Esophagus (tissue), 2 donors: ENCODE data around the gene RPAP3. TPM values are rescaled to one million over a fixed set of nuclear protein-coding genes. Genes with fewer than 3 reads are reported as not detected.

ENCODE experiments used
- H3K27ac ChIP-seq, 2 donors: one replicate each; pipeline ENCODE4 v1.5.1; 2013; ENCODE audit warnings: low read depth in 2 of 2, mild to moderate bottlenecking in 2 of 2, inconsistent platforms in 1 of 2, low read length in 1 of 2, moderate library complexity in 1 of 2
- H3K27me3 ChIP-seq, 2 donors: one replicate each; pipeline ENCODE4 v1.6.1; 2013; ENCODE audit warnings: low read length in 2 of 2, control low read depth in 1 of 2, mild to moderate bottlenecking in 1 of 2; ENCODE audit not compliant: insufficient read depth in 2 of 2, control insufficient read depth in 1 of 2
- H3K36me3 ChIP-seq, 2 donors: one replicate each; pipeline ENCODE4 v1.6.1; 2013; ENCODE audit warnings: low read length in 1 of 2; ENCODE audit not compliant: control insufficient read depth in 2 of 2, insufficient read depth in 2 of 2
- H3K4me1 ChIP-seq, 2 donors: one replicate each; pipeline ENCODE4 v1.6.1; 2013; ENCODE audit warnings: low read length in 1 of 2; ENCODE audit not compliant: control insufficient read depth in 2 of 2, insufficient read depth in 2 of 2
- H3K4me3 ChIP-seq, 2 donors: one replicate each; pipeline ENCODE4 v1.5.1; 2013; ENCODE audit warnings: low read length in 2 of 2, mild to moderate bottlenecking in 2 of 2, low read depth in 1 of 2, moderate library complexity in 1 of 2
- H3K9me3 ChIP-seq, 2 donors: one replicate each; pipeline ENCODE4 v1.6.1; 2013; ENCODE audit warnings: mild to moderate bottlenecking in 2 of 2, low read depth in 1 of 2, low read length in 1 of 2, moderate library complexity in 1 of 2; ENCODE audit not compliant: control insufficient read depth in 2 of 2, insufficient read depth in 1 of 2
- WGBS, 2 donors: extraction: QIAGEN DNeasy Blood & Tissue Kit; methylation state at CpG; one replicate each; pipeline ENCODE4 v1.1.7; 2013; 5-methylcytosine and 5-hydroxymethylcytosine counted together
- polyA plus RNA-seq, 2 donors: library from polyadenylated mRNA; stranded (reverse); fragments of 200-250 nt; gene quantifications; one replicate each; pipeline ENCODE4 v1.2.3, GENCODE V29; 2013
- donor health status: healthy with polysubstance abuse.
- donor health status: Bipolar disorder and iron deficiency.

The RPAP3 gene
- polyA plus RNA-seq, 2 donors: 5.3 to 11.6 TPM

DNA sequence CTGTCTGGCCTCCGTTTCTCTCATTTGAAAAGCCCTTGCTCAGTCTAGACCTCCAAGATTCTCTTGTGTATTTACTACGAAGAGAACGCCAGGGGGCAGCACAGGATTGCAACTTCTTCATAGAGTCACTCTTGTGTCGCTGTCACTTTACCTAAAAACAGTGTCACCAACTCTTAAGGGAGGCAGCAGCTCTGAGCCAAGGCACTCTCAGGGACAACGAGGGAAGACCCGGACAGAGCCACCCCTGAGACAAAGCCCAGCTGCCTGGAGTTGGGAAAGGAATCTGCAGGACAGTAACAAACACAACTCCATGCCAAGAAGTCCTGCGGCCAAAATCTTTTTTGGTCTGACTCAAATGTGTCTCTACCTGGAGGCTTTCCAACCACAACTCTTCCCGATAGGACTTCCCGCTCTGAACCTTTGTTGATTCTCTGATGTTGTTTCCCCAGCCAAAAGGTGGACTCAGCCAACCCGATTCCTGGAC is 9.6 kb upstream of the RPAP3 start:
- peak overlapping the region; percentile 36 to 80 for H3K27ac ChIP-seq
- H3K9me3 ChIP-seq: no peaks in the 10 kb centered on the region
- 5 to 12% methylated on average over 10 of the region's 10 CpGs for WGBS, 2 donors
- H3K4me3 ChIP-seq: no peak overlapping the region
- peaks cover 0 to 20% of the 10 kb centered on the region in 2 donors for H3K4me1 ChIP-seq
- peaks cover 3 to 6% of the 10 kb centered on the region in 2 donors for H3K36me3 ChIP-seq
- H3K27me3 ChIP-seq: no peaks in the 10 kb centered on the region

DNA sequence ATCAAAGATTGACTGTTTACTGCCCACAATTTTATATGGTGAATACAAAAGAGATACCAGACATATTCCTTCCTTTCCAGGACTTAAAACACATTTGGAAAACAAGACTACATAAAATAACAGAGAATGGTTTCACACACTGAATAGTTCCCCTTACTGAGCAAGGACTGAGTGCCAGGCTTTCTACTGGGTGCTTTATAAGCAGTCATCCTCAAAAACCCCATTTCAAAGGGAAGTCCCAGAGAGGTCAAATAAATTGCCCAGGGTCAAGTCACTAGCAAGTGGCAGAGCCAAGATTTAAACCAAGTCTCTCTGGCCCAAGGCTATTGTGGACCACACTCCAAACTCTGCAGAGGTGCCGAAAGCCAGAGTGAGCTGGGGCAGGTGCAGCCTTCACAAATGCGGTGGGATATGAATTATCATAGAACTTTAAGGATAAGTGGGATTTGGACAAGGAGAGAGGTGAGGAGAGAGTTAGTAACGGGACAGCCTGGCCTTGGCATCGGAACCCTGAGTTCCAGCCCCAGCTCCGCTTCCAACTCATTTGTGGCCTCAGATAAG is 9.1 kb upstream of the RPAP3 start:
- Histone ChIP-seq H3K4me1 (peaks cover 0 to 20% of the 10 kb centered on the region in 2 donors), H3K9me3 (no peaks in the 10 kb centered on the region), H3K27ac (peak overlapping the region in 1 of 2 donors; percentile 80), H3K27me3 (no peaks in the 10 kb centered on the region), H3K4me3 (no peak overlapping the region), H3K36me3 (peaks cover 3 to 6% of the 10 kb centered on the region in 2 donors)
- 34 to 35% methylated on average over 5 of the region's 5 CpGs for WGBS, 2 donors

DNA sequence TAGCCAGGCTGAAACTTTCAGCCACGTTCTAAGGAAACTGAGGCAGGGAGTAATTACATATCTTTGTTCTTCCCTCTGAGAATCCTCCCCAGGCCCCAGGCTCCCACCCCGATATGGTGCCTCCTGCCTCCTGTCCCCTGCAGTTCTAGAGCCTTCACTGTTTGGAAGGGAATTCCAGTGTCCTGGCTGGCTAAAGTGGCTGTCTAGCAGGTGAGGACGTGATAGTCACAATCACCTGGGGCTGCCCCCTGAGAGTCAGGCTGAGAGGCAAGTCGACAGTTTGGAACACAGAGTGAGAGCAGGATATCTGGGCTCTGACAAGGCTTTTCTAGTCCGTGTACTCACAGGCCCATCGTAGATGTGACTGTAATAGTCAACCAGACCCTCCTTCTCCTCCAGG is 6.3 kb upstream of the RPAP3 start:
- 92 to 94% methylated on average over 6 of the region's 6 CpGs for WGBS, 2 donors
- H3K9me3 ChIP-seq: no peaks in the 10 kb centered on the region

DNA sequence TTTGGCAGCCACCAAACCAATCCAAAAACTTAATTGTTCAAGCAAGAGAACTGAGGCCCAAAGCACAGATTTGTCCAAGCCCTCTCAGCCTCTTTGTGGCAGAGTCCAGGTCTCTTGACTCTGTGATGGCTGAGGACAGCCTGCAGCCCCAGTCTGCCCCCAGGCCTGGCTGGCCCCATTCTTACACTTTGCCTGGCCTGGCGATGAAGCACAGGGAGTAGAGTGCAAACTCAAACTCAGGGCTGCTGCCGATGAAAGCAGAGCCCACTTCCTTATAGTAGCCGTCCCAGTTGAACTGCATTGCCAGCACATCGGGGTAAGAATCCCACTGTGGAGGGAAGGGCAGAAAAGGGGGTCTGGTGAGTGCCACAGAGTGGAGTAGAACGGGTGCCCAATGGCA is 5.6 kb upstream of the RPAP3 start:
- no peak overlapping the region for H3K4me3 ChIP-seq
- no peaks in the 10 kb centered on the region for H3K9me3 ChIP-seq
- H3K36me3 ChIP-seq: peaks cover 3 to 6% of the 10 kb centered on the region in 2 donors
- no peaks in the 10 kb centered on the region for H3K27me3 ChIP-seq
- peaks cover 0 to 7% of the 10 kb centered on the region in 2 donors for H3K4me1 ChIP-seq
- WGBS, 2 donors: 87 to 90% methylated on average over 5 of the region's 5 CpGs
- no peak overlapping the region for H3K27ac ChIP-seq

More for the DNA sequence above, 6.3 kb upstream of the RPAP3 start:
- Histone ChIP-seq H3K27ac (no peak overlapping the region), H3K27me3 (no peaks in the 10 kb centered on the region), H3K4me1 (peaks cover 0 to 13% of the 10 kb centered on the region in 2 donors), H3K4me3 (no peak overlapping the region), H3K36me3 (peaks cover 3 to 6% of the 10 kb centered on the region in 2 donors)

DNA sequence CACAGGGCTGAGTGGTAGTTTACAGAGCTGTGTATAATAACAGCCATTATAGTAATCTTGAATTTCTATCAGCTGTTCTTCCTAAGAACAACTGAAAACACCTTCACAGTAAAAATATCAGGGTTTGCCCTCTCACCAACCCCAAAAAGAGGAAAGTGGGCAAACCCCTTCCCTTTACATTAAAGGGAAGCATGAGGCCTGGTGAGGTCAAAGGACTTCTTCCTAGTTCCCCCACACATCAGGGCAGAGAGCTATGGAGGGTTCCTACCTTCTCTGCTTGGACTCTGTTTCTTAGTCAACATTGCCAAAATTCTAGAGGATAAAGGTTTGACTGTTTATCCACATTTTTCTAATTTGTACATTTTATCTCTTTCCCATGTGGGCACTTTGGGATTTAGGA is 4.4 kb upstream of the RPAP3 start:
- Histone ChIP-seq H3K27me3 (no peaks in the 10 kb centered on the region), H3K4me1 (no peaks in the 10 kb centered on the region)

DNA sequence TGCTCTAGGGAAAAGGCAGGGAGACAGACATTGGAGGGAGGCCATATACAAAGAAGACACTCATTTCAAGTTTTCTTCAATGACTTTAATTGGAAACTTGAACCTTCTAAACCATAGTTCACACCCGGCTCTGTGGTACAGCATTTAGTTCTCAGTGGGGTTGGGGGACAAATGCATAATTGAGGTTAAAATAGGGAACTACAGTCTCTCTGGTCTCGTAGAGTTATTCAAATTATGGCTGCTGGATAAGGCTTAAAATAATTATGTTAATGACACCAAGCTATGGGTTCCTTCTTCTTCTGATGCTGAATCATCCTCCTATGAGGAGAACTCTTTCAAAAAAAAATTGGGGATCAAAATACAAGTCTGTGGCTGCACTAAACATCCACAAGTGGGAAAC is 3.8 kb upstream of the RPAP3 start:
- Histone ChIP-seq H3K4me1 (no peaks in the 10 kb centered on the region), H3K9me3 (no peaks in the 10 kb centered on the region), H3K36me3 (peaks cover 3 to 6% of the 10 kb centered on the region in 2 donors), H3K27me3 (no peaks in the 10 kb centered on the region), H3K27ac (no peak overlapping the region), H3K4me3 (no peak overlapping the region)
- 88 to 89% methylated on average over 2 of the region's 2 CpGs for WGBS, 2 donors

More for the DNA sequence above, 4.4 kb upstream of the RPAP3 start:
- H3K27ac ChIP-seq: no peak overlapping the region
- H3K4me3 ChIP-seq: no peak overlapping the region
- no peaks in the 10 kb centered on the region for H3K9me3 ChIP-seq
- H3K36me3 ChIP-seq: peaks cover 3 to 6% of the 10 kb centered on the region in 2 donors

DNA sequence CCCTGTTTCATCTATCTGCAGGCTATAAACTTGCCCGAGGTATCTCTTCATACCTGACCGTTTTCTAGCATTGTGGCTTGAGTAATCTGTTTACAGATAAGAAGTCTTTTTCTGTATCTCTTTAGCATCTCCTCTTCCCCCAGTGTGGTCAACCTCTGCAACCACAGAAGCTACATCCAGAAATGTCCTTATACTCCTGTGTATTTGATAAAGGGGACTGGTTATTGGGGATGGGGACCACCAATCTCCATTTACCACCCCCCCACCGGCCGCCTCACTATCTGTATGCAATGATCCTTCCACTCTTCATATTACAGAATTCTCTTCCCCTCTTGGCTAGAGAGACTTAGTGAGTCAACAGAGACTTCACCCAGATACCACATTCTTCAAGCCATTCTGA is 3.4 kb upstream of the RPAP3 start:
- H3K27me3 ChIP-seq: no peaks in the 10 kb centered on the region
- WGBS, 2 donors: 86 to 87% methylated on average over 4 of the region's 4 CpGs
- H3K9me3 ChIP-seq: no peaks in the 10 kb centered on the region
- no peak overlapping the region for H3K27ac ChIP-seq
- no peak overlapping the region for H3K4me3 ChIP-seq
- no peaks in the 10 kb centered on the region for H3K4me1 ChIP-seq
- H3K36me3 ChIP-seq: peaks cover 3 to 6% of the 10 kb centered on the region in 2 donors

DNA sequence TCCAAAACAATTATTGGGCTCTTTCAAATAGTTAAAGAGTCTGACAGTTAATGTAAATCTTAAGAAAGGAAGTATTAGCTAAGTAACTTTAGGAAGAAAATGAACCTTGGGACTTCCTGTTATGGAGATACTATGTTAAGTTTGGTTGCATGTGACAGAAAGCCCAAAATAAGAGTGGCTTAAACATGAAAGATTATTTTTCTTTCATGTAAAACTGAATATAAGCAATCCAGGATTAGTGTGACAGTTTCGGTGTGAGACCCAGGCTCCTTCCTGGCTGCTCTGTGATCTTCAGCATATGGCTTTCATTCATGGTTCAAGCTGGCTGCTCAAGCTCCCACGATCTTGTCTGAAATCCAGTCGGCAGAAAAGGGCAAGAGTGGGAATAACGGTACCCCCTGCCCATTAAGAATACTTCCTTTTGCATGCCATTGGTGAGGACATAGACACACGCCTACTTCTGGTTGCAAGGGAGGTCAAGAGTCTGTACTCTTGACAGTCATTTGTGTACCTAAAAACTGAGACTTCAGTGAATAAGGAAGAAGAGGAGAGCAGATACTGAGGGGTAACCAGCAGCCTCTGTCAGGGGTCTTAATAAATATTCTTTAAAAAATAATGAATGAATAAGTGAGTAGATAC is 2.2 kb upstream of the RPAP3 start:
- H3K4me3 ChIP-seq: no peak overlapping the region
- WGBS, 2 donors: 56 to 58% methylated on average over 5 of the region's 5 CpGs
- peaks cover 3 to 6% of the 10 kb centered on the region in 2 donors for H3K36me3 ChIP-seq
- H3K9me3 ChIP-seq: no peaks in the 10 kb centered on the region
- no peak overlapping the region for H3K27ac ChIP-seq
- H3K27me3 ChIP-seq: no peaks in the 10 kb centered on the region
- H3K4me1 ChIP-seq: no peaks in the 10 kb centered on the region

DNA sequence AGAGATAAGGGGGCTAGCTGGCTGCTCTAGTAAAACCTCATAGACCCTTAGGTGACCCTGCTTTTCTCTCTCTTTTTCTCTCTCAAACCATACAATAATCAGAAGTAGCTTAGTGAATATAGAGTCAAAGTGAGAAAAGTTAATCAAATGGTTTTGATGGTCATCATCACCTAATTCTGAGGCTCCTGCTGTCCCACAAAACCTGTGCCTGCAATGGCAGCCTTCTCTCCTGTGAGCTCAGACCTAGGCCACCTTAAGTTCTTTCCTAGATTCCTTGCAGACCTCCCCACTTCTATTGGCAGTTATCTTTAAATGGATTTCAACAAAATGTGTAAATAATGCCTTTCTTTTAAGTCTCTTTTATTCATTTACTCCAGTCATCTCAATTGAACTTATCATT is 1.5 kb upstream of the RPAP3 start:
- Histone ChIP-seq H3K4me1 (no peaks in the 10 kb centered on the region), H3K4me3 (no peak overlapping the region), H3K27me3 (no peaks in the 10 kb centered on the region), H3K9me3 (no peaks in the 10 kb centered on the region), H3K36me3 (peaks cover 3 to 5% of the 10 kb centered on the region in 2 donors), H3K27ac (peak overlapping the region in 1 of 2 donors; percentile 16)

DNA sequence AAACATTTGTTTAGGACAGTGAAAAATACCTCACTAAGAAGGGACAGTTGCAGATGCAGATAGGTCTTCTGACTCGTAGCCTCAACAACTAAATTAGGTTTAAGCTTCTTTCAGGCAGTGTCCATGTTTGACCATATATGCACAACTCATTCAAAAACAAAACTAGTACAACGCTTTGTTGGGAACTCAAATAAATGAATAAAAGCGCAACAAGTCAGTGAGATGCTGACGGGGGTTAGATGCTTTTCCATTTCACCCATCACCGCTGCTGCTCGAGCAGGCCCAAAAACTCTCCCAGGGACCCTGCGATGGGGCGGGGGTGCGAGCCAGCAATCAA is 633 bp downstream of the RPAP3 start:
- peaks cover 0 to 2% of the 10 kb centered on the region in 2 donors for H3K36me3 ChIP-seq
- no peaks in the 10 kb centered on the region for H3K9me3 ChIP-seq
- H3K27ac ChIP-seq: peak overlapping the region; percentile 85 to 91
- 0 to 1% methylated on average over 9 of the region's 9 CpGs for WGBS, 2 donors
- H3K4me1 ChIP-seq: no peaks in the 10 kb centered on the region
- peak overlapping the region; percentile 84 to 95 for H3K4me3 ChIP-seq
- H3K27me3 ChIP-seq: no peaks in the 10 kb centered on the region
